ENCODE data around the gene SELENOO.

- TF ChIP-seq POLR2A (IDR thresholded peaks at IDR 0.05) = no peak
- no peak for TF ChIP-seq CTCF (IDR thresholded peaks at IDR 0.05)
- TF ChIP-seq EP300 (IDR thresholded peaks at IDR 0.05) = no peak
These were observed 56.2 kb downstream of the SELENOO start for GRCh38 chr22:50257041-50257440.

All from ovary (tissue), 3 donors.